Right renal pelvis (tissue), 4 donors: ENCODE results near the gene KREMEN1. TPM values are rescaled to one million over a fixed set of nuclear protein-coding genes. Genes with fewer than 3 reads are reported as not detected.
"Not testable (repeated sequence)": the region's sequence is repeated elsewhere in the genome, so short reads cannot be mapped to it uniquely, and the experiment has no call there.

ENCODE experiments used
- DNase-seq, 4 donors: peaks; one replicate each; pipeline ENCODE4 v3.0.0-alpha.2; 2013; ENCODE audit warnings: low read depth in 4 of 4, low spot score in 3 of 4, missing footprints in 1 of 4
- polyA plus RNA-seq, 4 donors: library from polyadenylated mRNA; unstranded; fragments of 120-200 nt; gene quantifications; one replicate each; pipeline ENCODE4 v1.2.1, GENCODE V29; 2013; ENCODE audit not compliant: insufficient read length in 4 of 4

The KREMEN1 gene
- polyA plus RNA-seq, 4 donors = 21.1 to 28.5 (median 24.8) TPM

GRCh38 chr22:29096736-29097669 is 24.2 kb downstream of the KREMEN1 start:
- DNase-seq = peak in 1 of 4 donors; percentile 40

GRCh38 chr22:29098296-29098695 is 25.5 kb downstream of the KREMEN1 start:
- DNase-seq = no peak

GRCh38 chr22:29102300-29102699 is 29.5 kb downstream of the KREMEN1 start:
- DNase-seq = no peak

GRCh38 chr22:29103121-29103520 is 30.3 kb downstream of the KREMEN1 start:
- no peak for DNase-seq

GRCh38 chr22:29105468-29105867 is 32.6 kb downstream of the KREMEN1 start:
- DNase-seq = no peak

- DNase-seq = no peak
Measured at GRCh38 chr22:29106839-29107238, 34.0 kb downstream of the KREMEN1 start.

- DNase-seq = no peak
Measured at GRCh38 chr22:29108137-29108536, 35.3 kb downstream of the KREMEN1 start.

- peak in 1 of 4 donors; percentile 47 for DNase-seq
Measured at GRCh38 chr22:29109822-29110221, 37.0 kb downstream of the KREMEN1 start.

- no peak for DNase-seq
Measured at GRCh38 chr22:29110946-29111345, 38.1 kb downstream of the KREMEN1 start.

- no peak for DNase-seq
Measured at GRCh38 chr22:29112121-29112520, 39.3 kb downstream of the KREMEN1 start.

GRCh38 chr22:29112681-29113080 is 39.8 kb downstream of the KREMEN1 start:
- no peak for DNase-seq

- DNase-seq = no peak
Measured at GRCh38 chr22:29113319-29113718, 40.5 kb downstream of the KREMEN1 start.

- DNase-seq = no peak
Measured at GRCh38 chr22:29114392-29114791, 41.6 kb downstream of the KREMEN1 start.

- no peak for DNase-seq
Measured at GRCh38 chr22:29115682-29116288, 43.0 kb downstream of the KREMEN1 start.

GRCh38 chr22:29116397-29117123 is 43.7 kb downstream of the KREMEN1 start:
- no peak for DNase-seq

- no peak for DNase-seq
Measured at GRCh38 chr22:29117799-29118477, 45.1 kb downstream of the KREMEN1 start.

- DNase-seq = not testable (repeated sequence)
Measured at GRCh38 chr22:29120098-29120912, 47.5 kb downstream of the KREMEN1 start.

GRCh38 chr22:29121124-29121523 is 48.3 kb downstream of the KREMEN1 start:
- DNase-seq = no peak

- DNase-seq = no peak
Measured at GRCh38 chr22:29122041-29122440, 49.2 kb downstream of the KREMEN1 start.
